Measurements from ENCODE around the gene DLG5.

- no peak for TF ChIP-seq RXRA (IDR thresholded peaks at IDR 0.05; ENCODE audit: borderline replicate concordance, low read depth)
- TF ChIP-seq CTCF (IDR thresholded peaks at IDR 0.05): no peak
- no peak for TF ChIP-seq JUND (IDR thresholded peaks at IDR 0.05)
These were observed 155.1 kb downstream of the DLG5 start for GRCh38 chr10:77771450-77771849.
